Measurements from ENCODE around the gene QPCT. TPM values are rescaled to one million over a fixed set of nuclear protein-coding genes. Genes with fewer than 3 reads are reported as not detected.
A peak's percentile ranks its signal among the peaks of the same experiment; 100 is the strongest.

The QPCT gene
- total and polyA plus RNA-seq, 2 experiments from 2014 or later = 37.5 to 48.5 TPM

DNA sequence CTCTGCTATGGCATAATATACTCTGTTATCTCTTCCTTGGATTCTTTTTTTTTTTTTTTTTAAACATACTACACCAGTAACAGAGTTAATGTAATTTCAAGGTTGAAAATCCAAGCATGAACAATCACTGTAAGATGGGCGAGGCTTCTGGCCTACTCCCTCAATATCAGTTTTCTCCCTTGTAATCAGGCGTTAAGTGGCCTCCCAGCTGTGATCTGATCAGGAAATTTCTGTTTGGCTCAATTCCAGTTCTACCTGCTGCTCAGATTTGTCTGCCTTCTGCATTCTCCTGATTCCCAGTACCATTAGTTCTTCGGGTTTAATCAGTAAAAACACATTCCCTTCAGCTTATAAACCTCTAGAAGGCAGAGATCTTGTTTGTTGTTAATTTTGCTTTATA, 38.4 kb upstream of the QPCT start:
- DNase-seq = no peak
- H3K9me3 ChIP-seq (ENCODE audit: low read depth) = no peaks in the 10 kb centered on the region
- no peaks in the 10 kb centered on the region for H3K36me3 ChIP-seq (ENCODE audit: low read depth)
- H3K27ac ChIP-seq = no peak overlapping the region
- no peak overlapping the region for H3K4me3 ChIP-seq
- H4K20me1 ChIP-seq (ENCODE audit: insufficient read depth) = no peaks in the 10 kb centered on the region; the same call in 1 of the 2 replicates
- 0 out of 2 replicates have a peak, but pooled peaks cover 6% of the 10 kb centered on the region for H3K4me1 ChIP-seq (ENCODE audit: insufficient read depth)
- peaks cover 20% of the 10 kb centered on the region; the same call in 1 of the 2 replicates for H3F3A ChIP-seq (ENCODE audit: insufficient read depth)
- no peak overlapping the region for H3K4me2 ChIP-seq (ENCODE audit: unreplicated experiment)
- no peaks in the 10 kb centered on the region for H3K27me3 ChIP-seq (replicated peaks; ENCODE audit: insufficient read depth)
- no peak overlapping the region for H2AFZ ChIP-seq
- no peak for TF ChIP-seq EZH2phosphoT487 (IDR thresholded peaks at IDR 0.05; ENCODE audit: insufficient read depth, low read depth)
- TF ChIP-seq EZH2 (IDR thresholded peaks at IDR 0.05; ENCODE audit: insufficient read depth, poor library complexity, severe bottlenecking) = no peak
- H3K79me2 ChIP-seq (ENCODE audit: insufficient read depth) = peaks cover 99% of the 10 kb centered on the region
- WGBS, 2 experiments (ENCODE audit: low coverage in 1 of 2, low lambda C conversion rate in 2 of 2, missing lambda C conversion rate in 2 of 2) = 93% methylated on average over 3 of the region's 3 CpGs
- no peaks in the 10 kb centered on the region for H3K9me2 ChIP-seq (ENCODE audit: insufficient read depth)
- H3K9ac ChIP-seq = no peak overlapping the region
- in situ Hi-C loops (cut with MboI) = no loop called here

DNA sequence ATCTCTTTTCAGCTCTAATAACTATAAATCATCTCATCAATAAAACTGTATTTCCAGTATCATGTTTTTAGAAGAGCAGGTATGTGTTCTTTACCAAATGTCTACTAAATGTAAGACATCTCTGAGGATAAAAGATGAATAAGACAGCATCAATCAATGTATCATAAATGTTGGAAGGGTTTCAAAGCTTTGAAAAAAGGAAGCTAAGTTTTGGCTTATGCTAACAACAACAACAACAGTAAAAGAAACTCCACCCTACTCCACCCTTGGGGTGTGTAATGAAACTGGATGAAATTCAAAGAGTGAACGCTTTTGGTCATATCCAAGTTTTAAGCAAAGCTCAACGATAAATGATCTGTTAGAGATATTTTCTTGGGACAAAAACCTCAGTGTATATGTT, 36.9 kb upstream of the QPCT start:
- WGBS, 2 experiments (ENCODE audit: low coverage in 1 of 2, low lambda C conversion rate in 2 of 2, missing lambda C conversion rate in 2 of 2) = 28 to 36% methylated on average over 2 of the region's 2 CpGs
- Histone ChIP-seq H3K4me3 (no peak overlapping the region), H3K9me3 (ENCODE audit: low read depth) (no peaks in the 10 kb centered on the region), H3K27ac (no peak overlapping the region), H2AFZ (no peak overlapping the region), H3F3A (ENCODE audit: insufficient read depth) (peaks cover 12% of the 10 kb centered on the region; the same call in 1 of the 2 replicates), H3K4me2 (ENCODE audit: unreplicated experiment) (no peak overlapping the region), H3K9ac (no peak overlapping the region), H3K79me2 (ENCODE audit: insufficient read depth) (peaks cover 99% of the 10 kb centered on the region), H3K36me3 (ENCODE audit: low read depth) (no peaks in the 10 kb centered on the region), H3K27me3 (replicated peaks; ENCODE audit: insufficient read depth) (no peaks in the 10 kb centered on the region), H4K20me1 (ENCODE audit: insufficient read depth) (no peaks in the 10 kb centered on the region), H3K9me2 (ENCODE audit: insufficient read depth) (no peaks in the 10 kb centered on the region), H3K4me1 (ENCODE audit: insufficient read depth) (peaks cover 10% of the 10 kb centered on the region)
- in situ Hi-C loops (cut with MboI) = no loop called here
- peak; percentile 14 for DNase-seq
- TF ChIP-seq EZH2 (IDR thresholded peaks at IDR 0.05; ENCODE audit: insufficient read depth, poor library complexity, severe bottlenecking) (no peak), EZH2phosphoT487 (IDR thresholded peaks at IDR 0.05; ENCODE audit: insufficient read depth, low read depth) (no peak)

DNA sequence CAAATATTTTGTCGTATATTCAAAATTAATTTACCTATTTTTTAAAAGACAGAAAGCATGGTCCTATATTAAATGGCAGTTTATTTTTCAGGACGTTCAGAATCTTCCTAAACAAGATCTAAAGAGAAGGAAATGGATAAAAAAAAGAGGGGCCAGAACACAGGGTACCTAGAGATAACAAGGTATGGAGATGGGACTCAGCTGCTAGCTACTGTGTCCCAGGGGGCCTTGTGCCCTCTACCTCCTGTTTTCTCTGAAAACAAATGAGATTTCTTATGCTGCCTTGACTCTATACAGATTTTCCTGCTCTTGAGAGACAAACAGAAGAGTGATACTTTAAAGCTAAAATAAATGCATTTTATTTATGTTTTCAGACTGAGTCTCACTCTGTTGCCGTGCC, 29.1 kb upstream of the QPCT start:
- Histone ChIP-seq H3K4me3 (no peak overlapping the region), H4K20me1 (ENCODE audit: insufficient read depth) (no peaks in the 10 kb centered on the region), H3K79me2 (ENCODE audit: insufficient read depth) (peaks cover 100% of the 10 kb centered on the region), H3K9me3 (ENCODE audit: low read depth) (no peaks in the 10 kb centered on the region), H3K36me3 (ENCODE audit: low read depth) (peaks cover 4% of the 10 kb centered on the region; the same call in 1 of the 2 replicates), H3K4me2 (ENCODE audit: unreplicated experiment) (no peak overlapping the region), H3K4me1 (ENCODE audit: insufficient read depth) (peaks cover 24% of the 10 kb centered on the region), H2AFZ (no peak overlapping the region), H3K9me2 (ENCODE audit: insufficient read depth) (no peaks in the 10 kb centered on the region), H3K27ac (no peak overlapping the region), H3K9ac (no peak overlapping the region), H3K27me3 (replicated peaks; ENCODE audit: insufficient read depth) (no peaks in the 10 kb centered on the region), H3F3A (ENCODE audit: insufficient read depth) (peaks cover 24% of the 10 kb centered on the region)
- WGBS, 2 experiments (ENCODE audit: low coverage in 1 of 2, low lambda C conversion rate in 2 of 2, missing lambda C conversion rate in 2 of 2) = 70 to 75% methylated on average over 3 of the region's 3 CpGs
- TF ChIP-seq EZH2 (IDR thresholded peaks at IDR 0.05; ENCODE audit: insufficient read depth, poor library complexity, severe bottlenecking) (no peak), EZH2phosphoT487 (IDR thresholded peaks at IDR 0.05; ENCODE audit: insufficient read depth, low read depth) (no peak)
- DNase-seq = no peak
- in situ Hi-C loops (cut with MboI) = no loop called here

DNA sequence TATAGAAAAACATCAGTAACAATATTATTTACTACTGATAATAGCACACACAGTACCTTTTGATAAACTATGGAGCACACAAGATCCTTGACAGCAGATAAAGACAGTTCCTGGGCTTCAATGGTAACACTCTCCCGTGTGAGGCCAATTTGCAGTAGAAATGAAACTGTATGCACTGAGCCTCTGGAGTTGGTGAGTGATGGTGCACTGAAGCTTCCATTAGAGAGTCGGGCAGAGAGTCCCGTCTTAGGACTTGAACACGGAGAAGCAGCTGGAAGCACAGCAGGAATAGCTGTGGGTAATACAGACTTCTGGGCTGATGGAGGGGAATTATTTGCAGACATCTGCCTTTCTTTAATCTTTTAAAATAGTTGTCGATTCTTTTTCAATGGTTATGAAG, 28.2 kb upstream of the QPCT start:
- in situ Hi-C loops (cut with MboI) = no loop called here
- Histone ChIP-seq H3K36me3 (ENCODE audit: low read depth) (peaks cover 4% of the 10 kb centered on the region; the same call in 1 of the 2 replicates), H3K4me3 (no peak overlapping the region), H3K27ac (no peak overlapping the region), H3K9me3 (ENCODE audit: low read depth) (no peaks in the 10 kb centered on the region), H3K79me2 (ENCODE audit: insufficient read depth) (peaks cover 100% of the 10 kb centered on the region), H3K9ac (no peak overlapping the region), H3K9me2 (ENCODE audit: insufficient read depth) (no peaks in the 10 kb centered on the region), H3K4me1 (ENCODE audit: insufficient read depth) (peaks cover 25% of the 10 kb centered on the region), H4K20me1 (ENCODE audit: insufficient read depth) (no peaks in the 10 kb centered on the region), H2AFZ (no peak overlapping the region), H3F3A (ENCODE audit: insufficient read depth) (peaks cover 24% of the 10 kb centered on the region), H3K4me2 (ENCODE audit: unreplicated experiment) (no peak overlapping the region), H3K27me3 (replicated peaks; ENCODE audit: insufficient read depth) (no peaks in the 10 kb centered on the region)
- WGBS, 2 experiments (ENCODE audit: low coverage in 1 of 2, low lambda C conversion rate in 2 of 2, missing lambda C conversion rate in 2 of 2) = 78 to 79% methylated on average over 5 of the region's 5 CpGs
- DNase-seq = no peak
- TF ChIP-seq EZH2 (IDR thresholded peaks at IDR 0.05; ENCODE audit: insufficient read depth, poor library complexity, severe bottlenecking) (no peak), EZH2phosphoT487 (IDR thresholded peaks at IDR 0.05; ENCODE audit: insufficient read depth, low read depth) (no peak)

DNA sequence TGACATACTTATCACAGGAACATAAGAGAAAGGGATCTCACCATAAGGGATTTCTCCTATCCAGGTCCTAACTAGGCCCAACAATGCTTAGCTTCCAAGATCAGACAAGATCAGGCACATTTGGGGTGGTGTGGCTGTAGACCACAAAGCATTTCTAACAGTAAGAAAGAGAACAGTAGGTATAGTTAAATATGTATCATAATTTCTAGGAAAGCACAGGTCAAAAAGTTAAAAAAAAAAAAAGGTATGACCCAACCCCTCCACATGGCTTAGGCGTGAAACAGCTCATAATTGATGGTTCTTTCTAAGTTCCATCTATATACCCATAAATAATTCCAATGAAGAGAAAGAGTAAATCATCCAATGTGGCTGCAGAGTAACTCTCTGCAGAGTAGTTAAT, 26.7 kb upstream of the QPCT start:
- H3K9me2 ChIP-seq (ENCODE audit: insufficient read depth) = no peaks in the 10 kb centered on the region
- H3K9me3 ChIP-seq (ENCODE audit: low read depth) = no peaks in the 10 kb centered on the region
- peaks cover 24% of the 10 kb centered on the region for H3F3A ChIP-seq (ENCODE audit: insufficient read depth)
- no peak for DNase-seq
- in situ Hi-C loops (cut with MboI) = no loop called here
- H3K4me1 ChIP-seq (ENCODE audit: insufficient read depth) = peaks cover 28% of the 10 kb centered on the region
- no peak for TF ChIP-seq EZH2 (IDR thresholded peaks at IDR 0.05; ENCODE audit: insufficient read depth, poor library complexity, severe bottlenecking)
- no peak for TF ChIP-seq EZH2phosphoT487 (IDR thresholded peaks at IDR 0.05; ENCODE audit: insufficient read depth, low read depth)
- no peak overlapping the region for H3K4me2 ChIP-seq (ENCODE audit: unreplicated experiment)
- peaks cover 100% of the 10 kb centered on the region for H3K79me2 ChIP-seq (ENCODE audit: insufficient read depth)
- no peak overlapping the region for H2AFZ ChIP-seq
- no peak overlapping the region for H3K27ac ChIP-seq
- H3K27me3 ChIP-seq (replicated peaks; ENCODE audit: insufficient read depth) = no peaks in the 10 kb centered on the region
- no peak overlapping the region for H3K9ac ChIP-seq
- no peak overlapping the region for H3K4me3 ChIP-seq
- H3K36me3 ChIP-seq (ENCODE audit: low read depth) = peaks cover 4% of the 10 kb centered on the region; the same call in 1 of the 2 replicates
- WGBS, 2 experiments (ENCODE audit: low coverage in 1 of 2, low lambda C conversion rate in 2 of 2, missing lambda C conversion rate in 2 of 2) = 100% methylated on average over 1 of the region's 1 CpG
- H4K20me1 ChIP-seq (ENCODE audit: insufficient read depth) = no peaks in the 10 kb centered on the region

Data from GM23248 (cell line).